Stimulated activated naive B cell treated with anti-CD40 and anti-IgM and Interleukin-4, amounts not matched to agents 10 μg/mL and 1 μg/mL and 100 μg/mL, for 72 hours (primary cell): ENCODE data around the gene PLBD2.

Source experiments
- ATAC-seq, 2 donors: fragments of 150-1000 bp; cut with Tn5 transposase; replicated peaks; 2 replicates each; pipeline ENCODE4 v1.10.0; 2021; ENCODE audit warnings: moderate library complexity in 1 of 2
- DNase-seq: peaks from one replicate; pipeline ENCODE4 v3.0.0; 2021
- H3K27ac Mint-ChIP-seq: one replicate; pipeline ENCODE4 v1.8.0; 2022; ENCODE audit warnings: mild to moderate bottlenecking, mixed read lengths
- H3K27me3 Mint-ChIP-seq, 2 donors: one replicate each; pipeline ENCODE4 v1.8.0; 2022; ENCODE audit warnings: mixed read lengths in 2 of 2
- H3K36me3 Mint-ChIP-seq, 2 donors: one replicate each; pipeline ENCODE4 v1.8.0; 2022; ENCODE audit warnings: mixed read lengths in 2 of 2, mild to moderate bottlenecking in 1 of 2
- H3K4me1 Mint-ChIP-seq, 2 donors: one replicate each; pipeline ENCODE4 v1.8.0; 2022; ENCODE audit warnings: mixed read lengths in 2 of 2, mild to moderate bottlenecking in 1 of 2
- H3K4me3 Mint-ChIP-seq, 2 donors: one replicate each; pipeline ENCODE4 v1.8.0; 2022; ENCODE audit warnings: mild to moderate bottlenecking in 2 of 2, mixed read lengths in 2 of 2, moderate library complexity in 1 of 2
- H3K9me3 Mint-ChIP-seq, 2 donors: one replicate each; pipeline ENCODE4 v1.8.0; 2022; ENCODE audit warnings: mixed read lengths in 2 of 2, mild to moderate bottlenecking in 1 of 2

The PLBD2 gene

DNA sequence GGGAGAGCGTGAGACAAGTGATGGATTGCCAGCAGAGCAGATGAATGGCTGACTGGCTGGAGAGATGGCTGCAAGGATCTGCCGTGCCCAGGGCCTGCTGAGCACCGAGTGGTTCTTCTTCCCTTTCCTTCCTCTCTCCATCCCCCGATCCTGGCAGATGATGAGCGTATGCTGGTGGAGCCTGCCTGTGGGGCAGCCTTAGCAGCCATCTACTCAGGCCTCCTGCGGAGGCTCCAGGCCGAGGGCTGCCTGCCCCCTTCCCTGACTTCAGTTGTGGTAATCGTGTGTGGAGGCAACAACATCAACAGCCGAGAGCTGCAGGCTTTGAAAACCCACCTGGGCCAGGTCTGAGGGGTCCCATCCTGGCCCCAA lies 79.3 kb downstream of the PLBD2 start:
- no peaks in the 10 kb centered on the region for H3K36me3 Mint-ChIP-seq
- no peak for ATAC-seq
- no peaks in the 10 kb centered on the region for H3K9me3 Mint-ChIP-seq
- no peak for DNase-seq
- no peak overlapping the region for H3K4me3 Mint-ChIP-seq
- peaks cover 7 to 8% of the 10 kb centered on the region in 2 donors for H3K27me3 Mint-ChIP-seq
- H3K4me1 Mint-ChIP-seq: no peaks in the 10 kb centered on the region
- H3K27ac Mint-ChIP-seq: no peak overlapping the region

DNA sequence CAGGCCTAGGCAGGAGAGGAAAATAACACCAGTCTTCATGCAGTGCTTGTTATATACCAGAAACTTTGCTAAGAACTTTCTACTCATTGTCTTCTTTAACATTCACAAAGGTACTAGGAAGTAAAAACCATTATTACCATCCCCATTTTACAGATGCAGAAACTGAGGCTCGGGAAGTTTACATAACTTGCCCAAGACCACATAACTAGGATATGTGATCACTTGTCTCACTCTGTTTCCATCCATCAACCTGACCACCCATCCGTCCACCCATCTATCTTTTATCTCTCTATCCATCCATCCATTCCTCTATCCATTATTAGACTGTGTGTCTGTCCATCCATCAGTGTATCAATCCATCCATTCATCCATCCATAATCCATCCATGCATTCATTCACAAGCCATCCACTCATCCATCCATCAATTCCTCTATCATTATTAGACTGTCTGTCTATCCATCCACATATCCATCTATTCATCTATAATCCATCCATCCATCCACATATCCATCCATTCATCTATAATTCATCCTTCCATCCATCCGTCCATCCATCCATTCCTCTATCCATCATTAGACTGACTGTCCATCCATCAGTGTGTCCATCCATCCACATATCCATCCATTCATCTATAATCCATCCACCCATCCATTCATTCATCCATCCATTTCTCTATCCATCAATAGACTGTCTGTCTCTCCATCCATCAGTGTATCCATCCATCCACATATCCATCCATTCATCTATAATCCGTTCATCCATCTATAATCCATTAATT lies 80.3 kb downstream of the PLBD2 start:
- no peaks in the 10 kb centered on the region for H3K36me3 Mint-ChIP-seq
- no peaks in the 10 kb centered on the region for H3K4me1 Mint-ChIP-seq
- peaks cover 3 to 5% of the 10 kb centered on the region in 2 donors for H3K27me3 Mint-ChIP-seq
- no peak overlapping the region for H3K27ac Mint-ChIP-seq
- DNase-seq: no peak
- H3K9me3 Mint-ChIP-seq: no peaks in the 10 kb centered on the region
- ATAC-seq: no peak
- no peak overlapping the region for H3K4me3 Mint-ChIP-seq

DNA sequence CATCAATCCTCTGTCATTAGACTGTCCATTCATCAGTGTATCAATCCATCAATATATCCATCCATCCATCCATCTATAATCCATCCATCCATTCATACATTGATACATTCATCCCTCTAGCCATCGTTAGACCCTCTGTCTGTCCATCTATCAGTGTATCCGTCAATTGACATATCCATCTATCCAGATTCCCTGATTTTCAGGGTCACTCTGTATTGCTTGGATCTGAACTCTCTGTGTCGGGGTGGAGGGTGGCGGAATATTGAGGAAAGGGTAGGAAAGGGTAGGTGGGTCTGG lies 80.9 kb downstream of the PLBD2 start:
- H3K36me3 Mint-ChIP-seq: no peaks in the 10 kb centered on the region
- ATAC-seq: no peak

GRCh38 chr12:113439606-113440030 lies 81.2 kb downstream of the PLBD2 start:
- no peak for DNase-seq
- H3K4me1 Mint-ChIP-seq: no peaks in the 10 kb centered on the region
- no peak overlapping the region for H3K4me3 Mint-ChIP-seq
- no peaks in the 10 kb centered on the region for H3K9me3 Mint-ChIP-seq
- peaks cover 4 to 9% of the 10 kb centered on the region in 2 donors for H3K27me3 Mint-ChIP-seq
- no peaks in the 10 kb centered on the region for H3K36me3 Mint-ChIP-seq
- H3K27ac Mint-ChIP-seq: no peak overlapping the region
- ATAC-seq: no peak

More for the DNA sequence above, 80.9 kb downstream of the PLBD2 start:
- Mint-ChIP-seq H3K27me3 (peaks cover 3 to 9% of the 10 kb centered on the region in 2 donors), H3K9me3 (no peaks in the 10 kb centered on the region), H3K4me1 (no peaks in the 10 kb centered on the region), H3K27ac (no peak overlapping the region), H3K4me3 (no peak overlapping the region)
- DNase-seq: no peak

GRCh38 chr12:113440336-113440735 lies 81.9 kb downstream of the PLBD2 start:
- H3K27ac Mint-ChIP-seq: no peak overlapping the region
- H3K27me3 Mint-ChIP-seq: peaks cover 11 to 13% of the 10 kb centered on the region in 2 donors
- DNase-seq (no peak), ATAC-seq (no peak)
- no peaks in the 10 kb centered on the region for H3K4me1 Mint-ChIP-seq
- no peak overlapping the region for H3K4me3 Mint-ChIP-seq
- peaks cover 0 to under 1% of the 10 kb centered on the region in 2 donors for H3K9me3 Mint-ChIP-seq
- H3K36me3 Mint-ChIP-seq: no peaks in the 10 kb centered on the region
